GM18505 (cell line): ENCODE measurements around the gene RPGR.

Source experiments
- ATAC-seq: cut with Tn5 transposase; IDR thresholded peaks from one replicate; pipeline ENCODE4 v1.9.1; 2021; ENCODE audit not compliant: unreplicated experiment
- POLR2A ChIP-seq: IDR thresholded peaks from 4 replicates; pipeline ENCODE4 v1.6.1; 2011; ENCODE audit warnings: borderline replicate concordance; ENCODE audit not compliant: insufficient read depth, insufficient read length; ENCODE audit errors: extremely low read depth

The RPGR gene

GRCh38 chrX:38305971-38306370 lies 21.3 kb downstream of the RPGR start:
- no peak for ATAC-seq
- TF ChIP-seq POLR2A: no peak

GRCh38 chrX:38304010-38304409 lies 23.3 kb downstream of the RPGR start:
- TF ChIP-seq POLR2A: no peak
- no peak for ATAC-seq

DNA sequence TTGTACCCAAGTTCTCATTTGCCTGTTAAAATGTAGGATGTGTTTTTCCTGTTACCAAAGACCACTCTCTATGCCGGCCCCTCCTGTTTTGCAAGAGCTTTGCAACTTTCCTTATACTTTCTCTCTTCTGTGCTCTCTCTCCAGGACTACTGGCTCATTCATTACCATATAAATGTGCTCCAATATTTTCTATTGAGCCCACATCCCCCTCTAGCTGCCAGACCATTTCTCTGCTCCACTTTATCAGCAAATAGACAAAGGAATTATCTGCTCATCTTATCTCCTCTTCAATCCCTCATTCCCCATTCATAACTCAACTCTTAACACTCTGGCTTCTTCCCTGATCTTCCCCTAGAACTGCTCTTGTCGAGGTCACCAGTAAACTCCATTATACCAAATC lies 33.6 kb downstream of the RPGR start:
- TF ChIP-seq POLR2A: no peak
- ATAC-seq: no peak

- ATAC-seq: no peak
- no peak for TF ChIP-seq POLR2A
These were observed 39.6 kb downstream of the RPGR start for GRCh38 chrX:38287674-38288073.

GRCh38 chrX:38285649-38286048 lies 41.7 kb downstream of the RPGR start:
- no peak for ATAC-seq
- TF ChIP-seq POLR2A: no peak

DNA sequence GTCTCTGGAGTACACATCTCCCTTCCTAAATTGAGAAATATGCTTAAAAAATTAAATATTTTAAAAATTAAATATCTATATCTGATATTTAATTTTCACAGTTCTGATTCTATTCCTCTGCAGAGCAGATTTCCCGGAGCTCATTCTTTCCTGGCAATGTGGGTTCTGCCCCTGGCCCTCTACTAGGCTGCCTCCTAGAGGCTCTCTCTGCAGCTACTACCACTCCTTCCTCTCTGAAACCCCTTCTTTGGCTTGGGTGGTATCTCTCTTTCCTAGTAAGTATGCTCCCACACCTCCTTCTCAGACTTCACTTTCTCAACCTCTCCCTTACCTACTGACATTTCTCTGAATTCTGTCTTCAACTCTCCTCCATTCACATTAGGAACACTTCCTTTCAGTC lies 45.3 kb downstream of the RPGR start:
- no peak for TF ChIP-seq POLR2A
- ATAC-seq: no peak

DNA sequence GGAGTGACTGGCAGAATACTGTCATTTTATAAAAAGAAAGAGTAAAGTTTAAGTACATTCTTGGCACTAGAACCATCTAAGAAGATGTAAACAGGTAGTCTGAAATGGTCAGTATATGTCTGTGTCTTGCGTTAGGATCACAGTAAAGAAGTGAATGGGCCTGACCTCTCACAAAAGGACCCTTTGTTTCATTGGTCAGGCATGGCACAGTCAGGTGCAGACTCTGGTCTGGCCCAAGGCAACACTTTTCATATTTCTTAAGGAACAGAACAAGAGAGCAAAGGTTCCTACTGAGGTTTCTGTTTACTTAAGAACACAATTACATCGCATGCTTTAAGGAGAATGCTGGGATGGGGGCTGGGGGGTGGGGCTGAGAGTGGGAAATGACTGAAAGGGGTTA lies 48.1 kb downstream of the RPGR start:
- no peak for ATAC-seq
- no peak for TF ChIP-seq POLR2A

- no peak for ATAC-seq
- no peak for TF ChIP-seq POLR2A
These were observed 48.6 kb downstream of the RPGR start for GRCh38 chrX:38278682-38279081.

- TF ChIP-seq POLR2A: no peak
- no peak for ATAC-seq
These were observed 49.5 kb downstream of the RPGR start for GRCh38 chrX:38277802-38278201.

- ATAC-seq: no peak
These were observed 50.2 kb downstream of the RPGR start for GRCh38 chrX:38277136-38277535.

DNA sequence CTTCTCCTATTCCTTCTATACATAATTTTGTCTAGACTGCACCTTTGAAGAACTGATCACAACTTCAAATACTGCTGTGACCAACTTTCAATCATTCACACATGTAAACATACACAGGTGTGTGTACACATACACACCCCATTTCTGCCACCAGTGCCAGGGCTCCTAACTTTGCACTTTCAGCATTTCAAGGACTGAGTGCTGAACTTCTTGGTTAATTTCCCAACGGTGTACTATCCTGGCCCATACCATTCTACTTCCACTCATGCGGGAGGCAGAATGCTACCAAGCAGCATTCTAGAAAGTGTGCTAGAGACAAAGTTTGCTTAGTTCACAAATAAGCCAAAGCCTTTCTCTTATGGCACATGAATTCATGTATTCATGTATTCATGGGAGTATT lies 51.2 kb downstream of the RPGR start:
- no peak for TF ChIP-seq POLR2A
- ATAC-seq: no peak

More at GRCh38 chrX:38277136-38277535, 50.2 kb downstream of the RPGR start:
- no peak for TF ChIP-seq POLR2A

DNA sequence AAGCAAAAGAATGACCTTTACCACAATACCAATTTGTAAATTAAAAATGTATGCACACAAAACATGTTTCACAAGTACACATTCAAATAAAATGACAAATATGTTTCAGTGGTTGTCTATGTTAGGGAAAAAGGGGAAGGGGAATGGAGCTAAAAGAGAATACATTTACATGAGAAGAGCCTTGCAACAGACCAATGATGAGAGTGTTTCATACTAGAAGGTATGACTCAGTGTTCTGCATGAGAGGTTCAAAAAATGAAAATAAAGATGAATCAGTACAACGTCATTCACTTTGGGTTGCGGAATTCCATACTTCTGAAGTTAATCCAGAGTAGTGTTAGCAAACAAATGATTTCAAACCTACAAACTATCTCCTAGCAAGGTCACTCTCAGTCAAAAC lies 51.7 kb downstream of the RPGR start:
- ATAC-seq: no peak
- no peak for TF ChIP-seq POLR2A

DNA sequence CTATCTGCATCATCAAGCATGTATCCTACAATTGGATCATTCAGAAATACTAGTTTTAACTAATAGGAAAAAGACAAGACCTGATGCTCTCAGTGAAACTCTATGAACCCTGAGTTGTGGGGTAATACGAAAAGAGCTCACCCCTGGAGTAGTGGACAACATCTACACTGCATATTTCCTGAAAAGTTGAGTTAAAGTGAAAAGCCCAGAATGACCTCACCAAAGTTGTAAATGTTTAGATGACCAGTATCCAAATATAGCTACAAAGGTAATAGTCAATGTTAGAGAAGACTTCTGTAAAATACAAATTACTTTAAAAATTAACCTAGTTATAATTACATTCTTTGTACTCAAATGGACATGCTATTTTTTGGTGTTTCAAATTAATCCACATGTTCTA lies 53.9 kb downstream of the RPGR start:
- no peak for TF ChIP-seq POLR2A
- no peak for ATAC-seq

GRCh38 chrX:38271154-38271716 lies 56.1 kb downstream of the RPGR start:
- TF ChIP-seq POLR2A: no peak
- peak; percentile 75 for ATAC-seq

GRCh38 chrX:38268011-38268410 lies 59.3 kb downstream of the RPGR start:
- no peak for TF ChIP-seq POLR2A
- no peak for ATAC-seq
